ENCODE results near the gene MBD4.

DNA sequence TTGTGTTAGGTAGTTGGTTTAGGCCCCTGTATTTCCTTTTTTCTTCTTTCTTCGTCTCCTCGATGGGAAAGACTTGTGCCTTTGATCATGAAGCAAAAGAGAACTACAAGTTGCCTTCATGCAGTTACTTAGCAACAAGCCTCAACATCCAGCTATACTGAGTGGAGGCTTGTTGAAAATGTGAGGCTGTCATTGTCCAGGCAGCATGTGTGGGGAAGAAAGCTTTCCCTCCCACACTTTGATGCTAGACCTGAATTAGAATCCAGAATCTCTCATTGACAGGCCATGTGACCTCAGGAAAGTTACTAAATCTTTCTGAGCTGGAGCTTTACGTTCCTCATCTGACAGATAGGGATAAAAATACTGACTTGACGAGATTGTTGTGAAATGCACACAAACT, 24.0 kb upstream of the MBD4 start:
- no peak for TF ChIP-seq POLR2A (IDR thresholded peaks at IDR 0.05; ENCODE audit: low read length)
- TF ChIP-seq CTCF (IDR thresholded peaks at IDR 0.05) = no peak
- no peak for TF ChIP-seq MYC (IDR thresholded peaks at IDR 0.05; ENCODE audit: borderline replicate concordance, low read length)
- TF ChIP-seq, protein P1, sequence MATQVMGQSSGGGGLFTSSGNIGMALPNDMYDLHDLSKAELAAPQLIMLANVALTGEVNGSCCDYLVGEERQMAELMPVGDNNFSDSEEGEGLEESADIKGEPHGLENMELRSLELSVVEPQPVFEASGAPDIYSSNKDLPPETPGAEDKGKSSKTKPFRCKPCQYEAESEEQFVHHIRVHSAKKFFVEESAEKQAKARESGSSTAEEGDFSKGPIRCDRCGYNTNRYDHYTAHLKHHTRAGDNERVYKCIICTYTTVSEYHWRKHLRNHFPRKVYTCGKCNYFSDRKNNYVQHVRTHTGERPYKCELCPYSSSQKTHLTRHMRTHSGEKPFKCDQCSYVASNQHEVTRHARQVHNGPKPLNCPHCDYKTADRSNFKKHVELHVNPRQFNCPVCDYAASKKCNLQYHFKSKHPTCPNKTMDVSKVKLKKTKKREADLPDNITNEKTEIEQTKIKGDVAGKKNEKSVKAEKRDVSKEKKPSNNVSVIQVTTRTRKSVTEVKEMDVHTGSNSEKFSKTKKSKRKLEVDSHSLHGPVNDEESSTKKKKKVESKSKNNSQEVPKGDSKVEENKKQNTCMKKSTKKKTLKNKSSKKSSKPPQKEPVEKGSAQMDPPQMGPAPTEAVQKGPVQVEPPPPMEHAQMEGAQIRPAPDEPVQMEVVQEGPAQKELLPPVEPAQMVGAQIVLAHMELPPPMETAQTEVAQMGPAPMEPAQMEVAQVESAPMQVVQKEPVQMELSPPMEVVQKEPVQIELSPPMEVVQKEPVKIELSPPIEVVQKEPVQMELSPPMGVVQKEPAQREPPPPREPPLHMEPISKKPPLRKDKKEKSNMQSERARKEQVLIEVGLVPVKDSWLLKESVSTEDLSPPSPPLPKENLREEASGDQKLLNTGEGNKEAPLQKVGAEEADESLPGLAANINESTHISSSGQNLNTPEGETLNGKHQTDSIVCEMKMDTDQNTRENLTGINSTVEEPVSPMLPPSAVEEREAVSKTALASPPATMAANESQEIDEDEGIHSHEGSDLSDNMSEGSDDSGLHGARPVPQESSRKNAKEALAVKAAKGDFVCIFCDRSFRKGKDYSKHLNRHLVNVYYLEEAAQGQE (IDR thresholded peaks at IDR 0.05) = no peak
- TF ChIP-seq, protein P2, sequence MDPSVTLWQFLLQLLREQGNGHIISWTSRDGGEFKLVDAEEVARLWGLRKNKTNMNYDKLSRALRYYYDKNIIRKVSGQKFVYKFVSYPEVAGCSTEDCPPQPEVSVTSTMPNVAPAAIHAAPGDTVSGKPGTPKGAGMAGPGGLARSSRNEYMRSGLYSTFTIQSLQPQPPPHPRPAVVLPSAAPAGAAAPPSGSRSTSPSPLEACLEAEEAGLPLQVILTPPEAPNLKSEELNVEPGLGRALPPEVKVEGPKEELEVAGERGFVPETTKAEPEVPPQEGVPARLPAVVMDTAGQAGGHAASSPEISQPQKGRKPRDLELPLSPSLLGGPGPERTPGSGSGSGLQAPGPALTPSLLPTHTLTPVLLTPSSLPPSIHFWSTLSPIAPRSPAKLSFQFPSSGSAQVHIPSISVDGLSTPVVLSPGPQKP (IDR thresholded peaks at IDR 0.05; ENCODE audit: low read depth, low read length) = no peak
- TF ChIP-seq RCOR1 (IDR thresholded peaks at IDR 0.05; ENCODE audit: low read depth, low read length) = no peak
- no peak for TF ChIP-seq EP300 (IDR thresholded peaks at IDR 0.05)
- no peak for TF ChIP-seq RFX5 (IDR thresholded peaks at IDR 0.05)

All from A549 (cell line).